ENCODE measurements around the gene DIPK1C. TPM values are rescaled to one million over a fixed set of nuclear protein-coding genes. Genes with fewer than 3 reads are reported as not detected.

The DIPK1C gene
- polyA plus RNA-seq, 2 donors, result 0.02 TPM; not detected in 1

DNA sequence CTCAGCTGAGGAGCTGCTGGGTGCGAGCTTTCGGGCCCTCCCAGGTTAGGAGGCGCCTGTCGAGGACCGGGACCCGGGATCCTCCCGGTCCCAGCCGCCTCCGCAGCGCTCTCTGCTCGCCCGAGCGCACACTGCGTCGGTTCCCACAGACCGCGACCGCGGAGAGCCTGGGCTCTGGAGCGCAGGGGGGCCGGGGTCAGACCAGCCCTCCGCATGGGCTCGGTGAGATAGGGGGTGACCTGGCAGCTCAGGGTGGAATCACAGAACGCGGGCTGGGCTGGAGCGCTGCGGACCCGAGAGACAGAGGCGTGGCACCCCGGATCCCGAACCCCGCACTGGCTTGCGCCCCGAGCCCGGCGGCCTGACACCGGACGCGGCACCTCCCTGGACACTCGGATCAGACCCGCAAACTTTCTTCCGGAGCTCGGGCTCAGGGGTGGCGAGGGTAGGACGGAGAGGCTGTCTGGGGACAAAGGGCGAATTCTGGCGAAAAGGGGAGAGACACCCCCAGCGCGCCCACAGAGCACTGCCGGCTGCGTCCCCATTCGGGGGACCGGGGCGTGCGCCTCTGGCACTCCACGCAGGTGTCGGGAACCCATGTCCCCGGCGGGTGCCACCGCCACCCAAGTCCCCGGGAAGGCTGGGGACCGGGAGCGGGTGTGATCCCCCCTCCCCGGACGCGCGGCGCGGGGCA is 612 bp downstream of the DIPK1C start:
- Histone ChIP-seq H3K9me3 (ENCODE audit: control insufficient read depth in 2 of 2, insufficient read depth in 1 of 2, low read depth in 1 of 2, low read length in 1 of 2) (no peaks in the 10 kb centered on the region), H3K27ac (ENCODE audit: low read depth in 2 of 2, low read length in 1 of 2) (no peak overlapping the region), H3K4me1 (ENCODE audit: control insufficient read depth in 2 of 2, insufficient read depth in 2 of 2, low read length in 1 of 2) (peaks cover 4 to 8% of the 10 kb centered on the region in 2 donors), H3K27me3 (ENCODE audit: control insufficient read depth in 1 of 2, insufficient read depth in 2 of 2, low read length in 2 of 2) (peaks cover 0 to 17% of the 10 kb centered on the region in 2 donors), H3K36me3 (ENCODE audit: control insufficient read depth in 2 of 2, insufficient read depth in 2 of 2, low read length in 1 of 2) (no peaks in the 10 kb centered on the region), H3K4me3 (ENCODE audit: low read depth in 1 of 2, low read length in 2 of 2) (peak overlapping the region; percentile 17 to 36)
- 1% methylated on average over 64 to 69 of the region's 69 CpGs for WGBS, 2 donors

DNA sequence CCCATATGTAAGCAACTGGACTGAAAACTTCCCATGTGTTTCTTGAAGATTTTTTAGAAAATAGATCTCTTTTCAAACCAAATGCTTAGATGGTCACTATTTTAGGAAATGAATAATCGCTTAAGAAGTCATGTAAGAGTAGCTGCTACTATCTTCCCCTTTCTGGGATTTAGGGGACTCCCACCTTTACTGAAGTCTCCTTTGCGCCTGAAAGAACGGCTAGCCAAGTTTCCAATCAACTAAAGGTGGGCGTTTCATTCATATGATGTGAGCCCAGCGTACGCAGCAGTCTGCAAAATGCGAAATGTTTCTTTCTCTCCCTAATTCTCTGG is 1.1 kb downstream of the DIPK1C start:
- Histone ChIP-seq H3K27me3 (ENCODE audit: control insufficient read depth in 1 of 2, insufficient read depth in 2 of 2, low read length in 2 of 2) (peaks cover 0 to 17% of the 10 kb centered on the region in 2 donors), H3K27ac (ENCODE audit: low read depth in 2 of 2, low read length in 1 of 2) (no peak overlapping the region), H3K36me3 (ENCODE audit: control insufficient read depth in 2 of 2, insufficient read depth in 2 of 2, low read length in 1 of 2) (no peaks in the 10 kb centered on the region), H3K4me1 (ENCODE audit: control insufficient read depth in 2 of 2, insufficient read depth in 2 of 2, low read length in 1 of 2) (peaks cover 4 to 8% of the 10 kb centered on the region in 2 donors), H3K9me3 (ENCODE audit: control insufficient read depth in 2 of 2, insufficient read depth in 1 of 2, low read depth in 1 of 2, low read length in 1 of 2) (no peaks in the 10 kb centered on the region), H3K4me3 (ENCODE audit: low read depth in 1 of 2, low read length in 2 of 2) (no peak overlapping the region)
- 13 to 17% methylated on average over 7 of the region's 7 CpGs for WGBS, 2 donors

DNA sequence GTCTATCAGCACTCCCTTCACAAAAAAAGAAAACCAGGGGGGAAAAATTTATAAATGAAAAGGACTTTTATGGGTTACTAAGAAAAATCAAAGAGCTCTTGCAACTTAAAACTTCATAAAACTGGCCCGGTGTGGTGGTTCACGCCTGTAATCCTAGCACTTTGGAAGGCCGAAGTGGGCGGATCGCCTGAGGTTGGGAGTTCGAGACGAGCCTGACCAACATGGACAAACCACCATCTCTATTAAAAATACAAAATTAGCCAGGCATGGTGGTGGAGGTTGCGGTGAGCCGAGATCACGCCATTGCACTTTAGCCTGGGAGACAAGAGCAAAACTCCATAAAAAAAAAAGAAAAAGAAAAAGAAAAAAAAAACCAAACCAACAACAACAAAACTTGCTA is 1.7 kb downstream of the DIPK1C start:
- H3K27ac ChIP-seq (ENCODE audit: low read depth in 2 of 2, low read length in 1 of 2), result no peak overlapping the region
- H3K27me3 ChIP-seq (ENCODE audit: control insufficient read depth in 1 of 2, insufficient read depth in 2 of 2, low read length in 2 of 2), result peaks cover 0 to 17% of the 10 kb centered on the region in 2 donors
- no peak overlapping the region for H3K4me3 ChIP-seq (ENCODE audit: low read depth in 1 of 2, low read length in 2 of 2)
- H3K36me3 ChIP-seq (ENCODE audit: control insufficient read depth in 2 of 2, insufficient read depth in 2 of 2, low read length in 1 of 2), result no peaks in the 10 kb centered on the region
- H3K4me1 ChIP-seq (ENCODE audit: control insufficient read depth in 2 of 2, insufficient read depth in 2 of 2, low read length in 1 of 2), result peaks cover 4 to 8% of the 10 kb centered on the region in 2 donors
- no peaks in the 10 kb centered on the region for H3K9me3 ChIP-seq (ENCODE audit: control insufficient read depth in 2 of 2, insufficient read depth in 1 of 2, low read depth in 1 of 2, low read length in 1 of 2)
- 95% methylated on average over 10 of the region's 10 CpGs for WGBS, 2 donors

DNA sequence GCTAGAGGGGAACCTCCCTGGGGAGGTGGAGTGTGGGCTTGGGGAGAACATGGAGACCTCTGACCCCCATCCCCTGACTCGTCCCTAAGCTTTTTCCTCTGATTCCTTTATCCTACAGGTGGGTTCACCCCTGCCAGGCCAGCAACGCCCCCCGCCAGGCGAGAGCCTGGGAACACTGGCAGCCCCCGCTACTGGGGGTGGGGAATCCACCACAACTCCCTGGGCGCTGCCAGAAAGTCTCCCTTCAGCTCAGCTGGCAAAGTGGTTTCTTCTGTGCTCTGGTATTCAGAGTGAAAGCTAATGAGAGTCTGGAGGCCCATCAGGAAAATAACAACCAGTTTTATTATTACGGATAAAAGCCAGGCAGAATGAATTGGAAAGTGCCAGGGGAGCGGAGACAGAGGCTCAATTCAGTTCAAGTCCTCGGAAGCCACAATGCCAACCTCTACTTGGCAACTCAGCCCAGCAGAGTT is 2.8 kb downstream of the DIPK1C start:
- Histone ChIP-seq H3K4me1 (ENCODE audit: control insufficient read depth in 2 of 2, insufficient read depth in 2 of 2, low read length in 1 of 2) (peaks cover 4 to 8% of the 10 kb centered on the region in 2 donors), H3K36me3 (ENCODE audit: control insufficient read depth in 2 of 2, insufficient read depth in 2 of 2, low read length in 1 of 2) (no peaks in the 10 kb centered on the region), H3K27ac (ENCODE audit: low read depth in 2 of 2, low read length in 1 of 2) (no peak overlapping the region), H3K4me3 (ENCODE audit: low read depth in 1 of 2, low read length in 2 of 2) (no peak overlapping the region), H3K27me3 (ENCODE audit: control insufficient read depth in 1 of 2, insufficient read depth in 2 of 2, low read length in 2 of 2) (peaks cover 0 to 17% of the 10 kb centered on the region in 2 donors), H3K9me3 (ENCODE audit: control insufficient read depth in 2 of 2, insufficient read depth in 1 of 2, low read depth in 1 of 2, low read length in 1 of 2) (no peaks in the 10 kb centered on the region)
- 91 to 93% methylated on average over 9 of the region's 9 CpGs for WGBS, 2 donors

DNA sequence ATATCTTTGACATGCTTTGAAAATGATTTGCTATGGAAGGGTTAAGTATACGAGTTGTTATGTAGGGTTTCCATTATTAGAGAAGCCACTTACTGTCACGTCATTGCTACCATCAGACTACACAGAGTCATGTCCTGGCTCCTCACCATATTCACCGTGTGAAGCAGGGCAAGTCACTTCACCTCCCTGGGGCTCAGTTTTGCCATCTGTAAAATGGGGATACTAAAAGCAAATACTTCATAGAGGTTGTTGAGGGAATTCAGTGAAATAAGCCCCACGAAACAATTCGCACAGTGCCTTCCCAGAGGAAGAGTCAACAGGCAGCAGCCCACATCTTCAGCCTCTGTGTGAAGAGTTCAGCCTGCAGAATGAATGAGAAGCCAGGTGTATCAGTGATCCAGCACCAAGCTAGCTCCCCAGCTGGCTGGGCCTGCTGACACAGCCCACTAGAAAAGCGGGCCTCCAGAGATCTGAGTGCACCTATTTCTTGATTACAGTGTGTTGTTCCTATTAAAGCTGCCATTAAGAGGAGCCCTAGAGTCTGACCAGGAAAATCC is 3.4 kb downstream of the DIPK1C start:
- no peaks in the 10 kb centered on the region for H3K9me3 ChIP-seq (ENCODE audit: control insufficient read depth in 2 of 2, insufficient read depth in 1 of 2, low read depth in 1 of 2, low read length in 1 of 2)
- peaks cover 4 to 8% of the 10 kb centered on the region in 2 donors for H3K4me1 ChIP-seq (ENCODE audit: control insufficient read depth in 2 of 2, insufficient read depth in 2 of 2, low read length in 1 of 2)
- no peaks in the 10 kb centered on the region for H3K36me3 ChIP-seq (ENCODE audit: control insufficient read depth in 2 of 2, insufficient read depth in 2 of 2, low read length in 1 of 2)
- H3K4me3 ChIP-seq (ENCODE audit: low read depth in 1 of 2, low read length in 2 of 2), result no peak overlapping the region
- peaks cover 0 to 17% of the 10 kb centered on the region in 2 donors for H3K27me3 ChIP-seq (ENCODE audit: control insufficient read depth in 1 of 2, insufficient read depth in 2 of 2, low read length in 2 of 2)
- H3K27ac ChIP-seq (ENCODE audit: low read depth in 2 of 2, low read length in 1 of 2), result no peak overlapping the region
- 85 to 88% methylated on average over 6 of the region's 6 CpGs for WGBS, 2 donors

DNA sequence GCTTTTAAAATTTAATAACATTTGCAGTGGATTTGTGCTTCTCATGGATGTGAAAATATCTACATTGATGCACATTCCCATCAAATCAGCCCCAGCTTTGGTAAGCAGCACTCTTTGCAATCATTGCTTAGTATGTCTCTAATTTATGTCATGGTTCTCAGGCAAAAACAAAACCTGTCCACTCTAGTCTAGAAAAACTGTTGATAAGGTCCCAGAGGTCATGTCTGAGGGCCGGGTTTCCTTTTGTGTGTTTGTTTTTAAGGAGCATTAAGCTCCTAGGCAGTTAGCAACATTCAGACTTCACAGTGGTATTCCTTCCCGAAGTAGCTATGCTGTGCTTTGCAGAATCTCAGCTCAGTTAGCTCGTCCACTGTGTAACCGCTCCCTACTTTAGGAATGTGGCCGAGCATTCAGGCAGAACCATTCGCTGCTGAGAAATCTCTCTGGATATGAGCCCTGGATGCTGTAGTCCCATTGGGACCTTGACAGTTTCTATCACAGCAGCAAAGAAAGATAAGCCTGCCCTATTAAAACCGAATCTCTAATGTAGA is 4.0 kb downstream of the DIPK1C start:
- H3K36me3 ChIP-seq (ENCODE audit: control insufficient read depth in 2 of 2, insufficient read depth in 2 of 2, low read length in 1 of 2), result no peaks in the 10 kb centered on the region
- H3K27me3 ChIP-seq (ENCODE audit: control insufficient read depth in 1 of 2, insufficient read depth in 2 of 2, low read length in 2 of 2), result peaks cover 0 to 17% of the 10 kb centered on the region in 2 donors
- H3K27ac ChIP-seq (ENCODE audit: low read depth in 2 of 2, low read length in 1 of 2), result no peak overlapping the region
- H3K4me1 ChIP-seq (ENCODE audit: control insufficient read depth in 2 of 2, insufficient read depth in 2 of 2, low read length in 1 of 2), result peaks cover 4 to 8% of the 10 kb centered on the region in 2 donors
- WGBS, 2 donors, result 59 to 60% methylated on average over 7 of the region's 7 CpGs
- no peak overlapping the region for H3K4me3 ChIP-seq (ENCODE audit: low read depth in 1 of 2, low read length in 2 of 2)
- H3K9me3 ChIP-seq (ENCODE audit: control insufficient read depth in 2 of 2, insufficient read depth in 1 of 2, low read depth in 1 of 2, low read length in 1 of 2), result no peaks in the 10 kb centered on the region

DNA sequence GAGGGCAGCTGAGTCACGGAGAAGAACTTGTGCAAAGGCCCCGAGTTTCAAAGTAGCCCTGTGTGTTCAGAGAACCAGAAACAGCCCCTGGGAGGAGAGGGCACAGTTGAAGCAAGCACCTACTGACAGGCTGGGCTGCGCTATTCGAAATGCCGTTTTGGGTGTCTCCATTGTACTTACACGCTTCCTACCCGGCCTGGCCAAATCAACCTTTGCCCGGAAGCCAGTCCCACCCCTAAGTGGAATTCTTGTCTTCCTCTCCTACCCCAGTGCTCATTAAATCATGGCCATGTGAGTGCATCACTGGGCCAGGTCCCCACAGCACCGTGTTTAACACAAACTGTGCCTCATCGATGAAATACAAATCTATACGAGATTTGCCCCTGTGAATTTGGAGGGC is 6.0 kb downstream of the DIPK1C start:
- Histone ChIP-seq H3K36me3 (ENCODE audit: control insufficient read depth in 2 of 2, insufficient read depth in 2 of 2, low read length in 1 of 2) (no peaks in the 10 kb centered on the region), H3K9me3 (ENCODE audit: control insufficient read depth in 2 of 2, insufficient read depth in 1 of 2, low read depth in 1 of 2, low read length in 1 of 2) (no peaks in the 10 kb centered on the region), H3K27me3 (ENCODE audit: control insufficient read depth in 1 of 2, insufficient read depth in 2 of 2, low read length in 2 of 2) (peaks cover 0 to 6% of the 10 kb centered on the region in 2 donors), H3K4me3 (ENCODE audit: low read depth in 1 of 2, low read length in 2 of 2) (no peak overlapping the region), H3K4me1 (ENCODE audit: control insufficient read depth in 2 of 2, insufficient read depth in 2 of 2, low read length in 1 of 2) (peaks cover 0 to 1% of the 10 kb centered on the region in 2 donors), H3K27ac (ENCODE audit: low read depth in 2 of 2, low read length in 1 of 2) (no peak overlapping the region)
- WGBS, 2 donors, result 86 to 87% methylated on average over 11 of the region's 11 CpGs

DNA sequence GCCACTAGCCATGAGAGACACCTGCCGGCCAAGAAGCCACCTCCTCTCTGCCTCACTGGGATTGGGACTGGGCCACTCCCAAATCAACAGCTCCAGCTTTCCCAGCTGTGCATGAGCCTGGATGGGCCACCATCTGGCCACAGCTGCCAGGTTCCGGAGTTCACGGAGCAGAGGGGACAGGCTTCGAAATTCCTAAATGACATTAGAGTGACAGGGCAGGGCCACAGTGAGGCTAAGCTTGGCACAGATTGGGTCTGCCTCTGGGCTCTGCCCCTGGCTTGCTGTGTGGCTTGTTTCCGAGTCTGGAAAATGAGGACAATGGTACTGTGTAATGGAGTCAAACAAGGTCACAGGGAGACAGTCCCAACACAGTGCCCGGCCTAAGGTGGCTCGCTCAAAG is 6.5 kb downstream of the DIPK1C start:
- Histone ChIP-seq H3K4me1 (ENCODE audit: control insufficient read depth in 2 of 2, insufficient read depth in 2 of 2, low read length in 1 of 2) (no peaks in the 10 kb centered on the region), H3K9me3 (ENCODE audit: control insufficient read depth in 2 of 2, insufficient read depth in 1 of 2, low read depth in 1 of 2, low read length in 1 of 2) (no peaks in the 10 kb centered on the region), H3K36me3 (ENCODE audit: control insufficient read depth in 2 of 2, insufficient read depth in 2 of 2, low read length in 1 of 2) (no peaks in the 10 kb centered on the region), H3K27ac (ENCODE audit: low read depth in 2 of 2, low read length in 1 of 2) (no peak overlapping the region), H3K27me3 (ENCODE audit: control insufficient read depth in 1 of 2, insufficient read depth in 2 of 2, low read length in 2 of 2) (peaks cover 0 to 4% of the 10 kb centered on the region in 2 donors), H3K4me3 (ENCODE audit: low read depth in 1 of 2, low read length in 2 of 2) (no peak overlapping the region)
- 77 to 81% methylated on average over 7 of the region's 7 CpGs for WGBS, 2 donors

DNA sequence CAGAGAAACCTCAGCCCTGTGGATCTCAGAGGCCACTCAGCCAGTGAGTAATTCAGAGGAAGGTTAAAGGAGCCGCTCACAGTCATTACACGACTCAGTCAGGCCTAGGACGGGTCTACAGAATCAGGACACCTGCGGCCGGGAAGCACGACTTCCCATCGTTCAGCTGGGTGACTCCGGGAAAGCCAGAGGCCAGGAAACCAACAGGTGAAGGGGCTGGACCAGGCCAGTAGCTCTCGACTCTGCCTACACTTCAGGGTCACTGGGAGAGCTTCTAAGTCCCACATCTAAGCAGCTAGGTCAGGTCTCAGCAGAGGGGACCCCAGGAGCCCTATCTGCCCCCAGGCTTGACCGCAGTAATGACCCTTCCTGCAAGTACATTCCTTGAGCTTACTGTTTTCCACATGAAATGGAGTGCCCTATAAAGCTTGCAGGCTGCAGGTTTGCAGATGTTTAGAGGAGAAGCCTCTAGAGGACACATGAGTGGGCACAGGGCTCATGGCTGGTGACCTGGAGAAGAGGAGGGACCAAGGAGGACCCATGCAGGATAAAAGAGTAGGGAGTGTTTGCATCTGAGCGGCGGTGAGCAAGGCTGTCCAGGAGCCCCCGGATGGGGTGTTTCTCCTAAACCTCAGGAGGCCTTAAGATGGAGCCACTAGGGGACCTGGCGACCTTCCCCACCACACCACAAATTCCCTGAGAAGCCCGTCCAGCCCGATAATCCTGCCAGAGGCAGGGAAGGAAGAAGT is 9.5 kb downstream of the DIPK1C start:
- Histone ChIP-seq H3K4me3 (ENCODE audit: low read depth in 1 of 2, low read length in 2 of 2) (no peak overlapping the region), H3K27ac (ENCODE audit: low read depth in 2 of 2, low read length in 1 of 2) (no peak overlapping the region), H3K36me3 (ENCODE audit: control insufficient read depth in 2 of 2, insufficient read depth in 2 of 2, low read length in 1 of 2) (no peaks in the 10 kb centered on the region), H3K4me1 (ENCODE audit: control insufficient read depth in 2 of 2, insufficient read depth in 2 of 2, low read length in 1 of 2) (no peaks in the 10 kb centered on the region), H3K27me3 (ENCODE audit: control insufficient read depth in 1 of 2, insufficient read depth in 2 of 2, low read length in 2 of 2) (no peaks in the 10 kb centered on the region), H3K9me3 (ENCODE audit: control insufficient read depth in 2 of 2, insufficient read depth in 1 of 2, low read depth in 1 of 2, low read length in 1 of 2) (no peaks in the 10 kb centered on the region)
- WGBS, 2 donors, result 85 to 92% methylated on average over 16 of the region's 16 CpGs

Measured in esophagus (tissue), 2 donors.